AML-193 (cell line): Measurements from ENCODE around the gene TRAF7.
"Not testable (repeated sequence)": the region's sequence is repeated elsewhere in the genome, so short reads cannot be mapped to it uniquely, and the experiment has no call there.

Source experiments
- DNase-seq, 2 experiments: peaks; one replicate each; lab custom pipeline; 2025; lab: John Stamatoyannopoulos, UW

The TRAF7 gene

DNA sequence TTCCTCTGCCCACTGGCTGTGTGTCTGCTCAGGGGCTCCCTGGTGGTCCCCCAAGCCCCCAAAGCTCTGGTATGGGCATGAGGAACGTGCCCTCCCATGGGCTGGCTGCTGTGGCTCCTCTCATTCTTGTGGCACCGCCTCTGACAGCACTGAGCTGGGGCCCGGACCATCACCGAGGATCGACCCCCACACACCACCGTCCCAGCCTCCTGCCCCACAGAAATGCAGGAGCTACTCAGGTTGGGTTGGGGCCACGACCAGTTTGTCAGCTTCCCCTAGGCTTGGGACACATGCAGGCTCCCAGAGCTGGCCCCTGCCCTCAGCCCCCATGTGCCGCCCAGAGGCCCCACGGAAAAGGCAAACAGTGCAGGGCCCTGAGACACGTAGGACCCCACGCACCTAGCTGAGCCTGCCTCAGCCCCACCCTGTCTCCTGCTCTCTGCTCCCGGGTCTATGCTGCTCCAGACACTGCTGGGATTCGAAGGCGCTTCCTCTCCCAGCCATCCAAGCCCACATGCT, 44.1 kb downstream of the TRAF7 start:
- no peak for DNase-seq

DNA sequence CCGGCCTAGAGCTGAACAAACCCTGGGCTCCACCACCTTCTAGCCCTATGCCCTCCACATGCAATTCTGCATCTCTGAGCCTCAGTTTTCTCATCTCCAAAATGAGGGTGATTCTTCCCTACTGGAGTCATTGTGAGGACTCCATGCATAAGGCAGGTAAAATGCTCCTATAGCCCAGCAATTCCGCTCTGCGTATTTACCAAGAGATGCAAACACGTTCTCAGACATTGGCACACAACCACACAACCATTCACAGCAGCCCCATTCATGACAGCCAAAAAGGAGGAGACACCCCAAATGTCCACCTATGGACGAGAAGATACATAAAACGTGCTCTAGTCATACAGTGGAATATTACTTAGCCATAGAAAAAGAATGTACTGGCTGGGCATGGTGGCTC, 44.7 kb downstream of the TRAF7 start:
- DNase-seq = no peak

DNA sequence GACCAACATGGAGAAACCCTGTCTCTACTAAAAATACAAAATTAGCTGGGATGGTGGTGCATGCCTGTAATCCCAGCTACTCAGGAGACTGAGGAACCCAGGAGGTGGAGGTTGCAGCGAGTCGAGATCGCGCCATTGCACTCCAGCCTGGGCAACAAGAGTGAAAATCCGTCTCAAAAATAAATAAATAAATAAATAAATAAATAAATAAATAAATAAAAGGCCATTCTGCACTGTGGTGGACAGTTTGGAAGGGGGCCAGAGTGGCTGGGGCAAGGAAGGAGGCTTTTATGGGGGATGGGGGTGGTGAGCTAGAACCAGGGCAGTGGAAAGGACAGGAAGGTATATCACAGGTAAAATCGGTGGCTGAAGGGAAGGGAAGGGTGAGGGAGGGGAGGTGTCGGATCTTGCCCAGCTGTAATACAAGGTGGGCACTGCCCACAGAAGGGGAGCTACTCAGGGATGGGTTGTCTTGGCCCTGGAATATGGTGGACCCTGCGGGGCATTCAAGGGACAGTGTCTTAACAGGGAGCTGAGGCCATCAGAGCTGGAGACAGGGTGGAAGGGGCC, 47.6 kb downstream of the TRAF7 start:
- not testable (repeated sequence) for DNase-seq

DNA sequence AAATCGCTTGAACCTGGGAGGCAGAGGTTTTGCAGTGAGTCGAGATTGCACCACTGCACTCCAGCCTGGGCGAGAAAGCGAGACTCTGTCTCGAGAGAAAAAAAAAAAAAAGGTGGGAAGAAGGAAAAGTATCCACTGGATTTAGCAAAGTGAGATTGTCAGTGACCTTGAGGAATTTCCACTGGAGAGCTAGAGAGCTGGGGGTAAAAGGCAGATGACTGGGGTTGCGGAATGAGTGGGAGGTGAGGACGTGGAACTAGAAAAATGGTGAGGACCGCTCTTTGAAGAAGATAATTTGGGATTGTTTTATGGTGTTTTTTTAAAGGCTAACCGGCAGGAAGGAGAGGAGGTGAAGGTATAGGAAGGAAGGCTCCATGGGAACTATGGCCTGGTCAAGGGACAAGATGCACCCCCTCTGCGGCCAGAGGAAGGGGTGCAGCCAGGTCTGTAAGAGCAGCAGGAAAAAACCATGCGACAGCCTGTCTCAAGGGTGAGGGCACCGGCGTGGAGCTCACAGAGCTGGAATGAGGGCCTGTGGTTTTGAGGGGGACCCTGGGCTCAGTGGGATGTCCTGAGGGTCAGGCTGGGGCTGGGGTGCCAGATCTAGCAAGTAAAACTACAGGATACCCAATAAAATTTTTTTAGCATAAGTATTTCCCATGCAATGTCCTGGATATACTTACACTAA, 49.0 kb downstream of the TRAF7 start:
- DNase-seq = no peak

DNA sequence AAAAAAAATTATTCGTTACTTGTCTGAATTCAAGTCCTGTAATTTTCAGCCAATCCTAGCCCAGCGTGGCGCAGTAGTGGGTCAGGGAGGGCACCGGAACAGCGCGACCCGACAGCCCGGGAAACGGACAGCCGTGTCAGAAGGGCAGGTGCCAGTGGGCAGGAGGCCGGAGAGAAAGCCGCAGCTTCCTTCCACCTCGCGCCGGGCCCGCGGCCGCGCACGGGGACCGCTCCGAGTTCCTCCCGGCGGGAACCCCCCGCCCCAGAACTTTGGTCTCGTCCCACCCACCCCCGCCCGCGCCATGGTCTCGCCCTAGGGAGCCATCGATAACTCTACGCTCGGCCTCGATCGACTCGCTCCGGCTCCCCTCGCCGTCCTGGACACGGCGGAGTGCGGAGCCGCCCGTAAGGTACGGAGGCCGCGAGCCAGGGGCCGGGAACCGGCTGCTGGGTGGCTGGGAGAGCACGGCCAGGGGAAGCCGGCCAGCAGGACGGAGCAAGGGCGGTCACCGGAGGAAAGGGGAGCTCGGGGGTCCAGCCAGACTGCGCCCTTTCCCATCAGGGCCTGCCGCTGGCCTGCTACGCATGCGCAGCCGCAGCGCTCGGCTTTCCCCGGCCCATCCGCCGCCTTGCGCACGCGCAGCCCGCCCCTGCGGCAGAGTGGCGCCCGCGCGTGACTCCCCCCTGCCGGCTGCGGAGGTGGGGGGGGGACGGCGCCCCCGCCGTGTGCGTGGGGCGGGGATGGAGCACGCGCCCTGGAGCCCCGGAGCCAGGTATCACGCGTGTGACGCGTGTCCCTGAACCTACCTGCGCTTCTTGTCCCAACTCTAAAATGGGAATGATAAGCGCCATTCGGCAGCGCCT, 49.8 kb downstream of the TRAF7 start, which contains the start of gene MLST8:
Gene MLST8, plus strand, starts transcription at position 351 of the 863 bp plus-strand sequence. CDS start 632 bp downstream, outside the sequence.
- peak; percentile 75 to 76 for DNase-seq

DNA sequence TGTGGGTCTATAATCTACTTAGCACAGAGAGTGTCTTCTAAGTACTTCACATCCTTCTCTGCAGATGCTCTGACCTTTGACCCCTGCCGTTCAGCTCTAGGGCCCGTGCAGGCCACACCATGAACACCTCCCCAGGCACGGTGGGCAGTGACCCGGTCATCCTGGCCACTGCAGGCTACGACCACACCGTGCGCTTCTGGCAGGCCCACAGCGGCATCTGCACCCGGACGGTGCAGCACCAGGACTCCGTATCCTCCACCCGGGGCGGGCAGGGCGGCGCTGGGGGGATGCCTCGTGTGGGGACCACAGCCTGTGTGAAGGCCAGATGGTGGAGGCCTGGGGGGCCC, 50.4 kb downstream of the TRAF7 start:
- peak in 1 of 2 experiments; percentile 63 for DNase-seq

DNA sequence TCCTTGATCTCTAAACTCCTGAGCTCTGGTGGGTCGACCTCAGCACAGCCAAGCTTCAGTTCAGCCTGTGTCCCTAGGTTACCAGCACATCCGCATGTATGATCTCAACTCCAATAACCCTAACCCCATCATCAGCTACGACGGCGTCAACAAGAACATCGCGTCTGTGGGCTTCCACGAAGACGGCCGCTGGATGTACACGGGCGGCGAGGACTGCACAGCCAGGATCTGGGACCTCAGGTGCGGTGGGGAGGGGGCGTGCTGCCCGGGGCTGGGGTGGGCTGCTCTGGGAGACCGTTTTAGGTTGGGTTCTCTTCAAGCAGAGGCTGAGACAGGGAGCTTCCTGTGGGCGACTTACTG, 50.8 kb downstream of the TRAF7 start:
- DNase-seq = no peak

DNA sequence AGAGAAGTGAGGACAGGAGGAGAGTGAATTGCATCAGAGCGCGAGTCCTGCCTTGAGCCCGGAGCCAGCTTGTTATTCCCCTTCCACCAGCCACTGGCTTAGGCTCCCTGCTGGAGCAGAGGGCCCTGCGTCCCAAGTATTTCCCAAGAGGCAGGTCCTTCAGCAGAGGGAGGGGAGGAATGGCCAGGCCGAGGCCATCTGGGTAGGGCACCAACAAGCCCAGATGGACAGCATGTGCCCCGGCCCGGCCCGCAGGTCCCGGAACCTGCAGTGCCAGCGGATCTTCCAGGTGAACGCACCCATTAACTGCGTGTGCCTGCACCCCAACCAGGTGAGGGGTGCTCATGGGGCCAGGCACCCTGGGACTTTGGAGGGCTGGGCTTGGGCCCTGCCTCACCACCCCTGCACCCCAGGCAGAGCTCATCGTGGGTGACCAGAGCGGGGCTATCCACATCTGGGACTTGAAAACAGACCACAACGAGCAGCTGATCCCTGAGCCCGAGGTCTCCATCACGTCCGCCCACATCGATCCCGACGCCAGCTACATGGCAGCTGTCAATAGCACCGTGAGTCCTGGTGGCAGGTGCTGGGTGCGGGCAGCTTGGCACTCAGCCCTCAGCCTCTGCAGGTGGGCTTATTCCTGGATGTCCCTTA, 51.3 kb downstream of the TRAF7 start:
- no peak for DNase-seq

DNA sequence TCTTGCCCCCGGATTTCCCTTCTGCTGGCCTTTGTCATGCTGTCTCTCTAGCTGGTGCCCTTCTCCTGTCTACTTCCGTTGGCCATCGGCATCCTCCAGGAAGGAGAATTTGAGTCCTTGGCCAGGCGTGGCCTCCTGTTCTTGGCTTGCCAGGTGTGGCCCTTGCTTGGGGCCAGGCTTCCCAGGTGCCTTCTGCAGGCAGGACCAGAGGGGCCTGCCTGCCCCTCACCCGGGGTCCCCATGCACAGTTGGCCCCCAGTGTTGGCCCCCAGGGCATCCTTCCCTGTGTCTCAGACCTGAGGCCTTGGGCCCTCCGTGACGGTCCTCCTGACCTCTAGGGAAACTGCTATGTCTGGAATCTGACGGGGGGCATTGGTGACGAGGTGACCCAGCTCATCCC, 52.3 kb downstream of the TRAF7 start:
- DNase-seq = no peak

DNA sequence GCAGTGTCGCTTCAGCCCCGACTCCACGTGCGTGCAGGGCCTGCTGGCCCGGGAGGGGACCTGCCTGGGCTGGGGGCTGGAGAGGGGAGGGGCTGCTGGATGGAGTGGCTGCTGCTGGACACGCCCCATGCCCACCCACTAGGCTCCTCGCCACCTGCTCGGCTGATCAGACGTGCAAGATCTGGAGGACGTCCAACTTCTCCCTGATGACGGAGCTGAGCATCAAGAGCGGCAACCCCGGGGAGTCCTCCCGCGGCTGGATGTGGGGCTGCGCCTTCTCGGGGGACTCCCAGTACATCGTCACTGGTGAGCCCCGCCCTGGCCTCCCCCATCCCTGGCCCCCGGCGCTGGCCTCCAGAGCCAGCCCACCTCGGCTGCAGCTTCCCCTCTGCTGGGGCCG, 52.7 kb downstream of the TRAF7 start:
- no peak for DNase-seq

DNA sequence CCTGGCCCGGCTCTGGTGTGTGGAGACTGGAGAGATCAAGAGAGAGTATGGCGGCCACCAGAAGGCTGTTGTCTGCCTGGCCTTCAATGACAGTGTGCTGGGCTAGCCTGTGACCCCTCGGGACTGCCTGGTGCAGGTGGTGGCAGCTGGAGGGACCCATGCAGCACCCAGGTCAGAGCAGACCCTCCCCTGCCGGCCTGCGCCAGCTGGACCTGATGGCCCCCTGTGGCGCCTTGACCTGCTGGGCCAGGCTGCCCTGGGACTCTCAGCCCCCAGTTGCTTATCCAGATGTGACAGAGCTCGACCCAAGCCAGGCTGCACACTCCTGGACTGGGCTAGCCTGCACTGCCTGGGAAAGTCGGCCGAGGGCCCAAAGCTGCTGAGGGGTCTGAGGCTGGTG, 53.2 kb downstream of the TRAF7 start:
- no peak for DNase-seq

DNA sequence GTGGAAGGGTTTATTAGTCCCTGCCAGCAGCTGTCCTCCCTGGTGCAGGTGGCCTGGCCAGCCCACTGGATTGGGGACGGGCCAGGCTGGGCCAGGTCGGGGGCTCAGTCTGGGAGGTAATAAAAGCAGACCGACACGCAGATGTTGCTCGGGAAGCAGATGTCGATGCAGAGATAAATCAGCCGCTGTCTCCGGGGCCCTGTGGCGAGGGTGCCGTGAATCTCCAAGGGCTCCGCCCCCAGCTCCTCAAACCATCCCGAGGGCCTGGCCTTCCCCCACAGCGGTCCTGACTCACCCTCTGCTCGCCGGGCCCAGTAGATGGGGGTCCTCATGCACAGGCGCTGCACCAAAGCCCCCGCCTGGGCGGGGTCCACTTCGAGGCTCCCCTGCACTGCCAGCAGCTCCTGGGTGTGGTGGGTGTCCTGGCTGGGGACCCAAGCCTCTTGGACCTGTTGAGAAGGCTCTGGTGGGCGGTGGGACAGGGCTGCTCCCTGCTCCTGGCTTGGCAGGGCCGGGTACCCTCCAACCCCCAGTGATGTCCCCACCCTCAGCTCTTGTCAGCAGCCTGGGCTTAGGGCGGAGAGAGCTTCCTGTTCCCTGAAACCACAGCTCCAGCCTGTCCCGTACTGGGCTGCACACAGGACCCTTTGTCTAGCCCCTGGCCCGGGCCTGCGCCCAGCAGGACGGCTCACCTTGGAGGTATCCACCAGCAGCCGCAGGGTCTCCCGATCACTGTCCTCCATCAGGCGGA, 53.9 kb downstream of the TRAF7 start:
- DNase-seq = no peak

DNA sequence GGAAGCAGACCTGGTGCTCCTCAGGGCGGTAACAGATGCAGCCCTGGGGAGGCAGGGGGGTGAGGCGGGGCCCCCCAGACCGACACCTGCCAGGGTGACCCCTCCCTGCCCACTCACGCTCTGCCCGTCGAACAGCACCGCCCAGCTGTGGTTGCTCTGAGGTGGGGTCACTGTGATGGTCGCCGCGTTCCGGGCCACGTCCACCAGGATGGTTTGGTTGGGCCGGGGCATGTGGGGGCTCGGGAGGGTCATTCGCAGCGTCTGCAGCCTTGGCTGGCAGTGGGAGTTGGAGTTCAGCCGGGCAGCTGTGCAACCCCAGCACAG, 54.4 kb downstream of the TRAF7 start:
- DNase-seq = no peak

DNA sequence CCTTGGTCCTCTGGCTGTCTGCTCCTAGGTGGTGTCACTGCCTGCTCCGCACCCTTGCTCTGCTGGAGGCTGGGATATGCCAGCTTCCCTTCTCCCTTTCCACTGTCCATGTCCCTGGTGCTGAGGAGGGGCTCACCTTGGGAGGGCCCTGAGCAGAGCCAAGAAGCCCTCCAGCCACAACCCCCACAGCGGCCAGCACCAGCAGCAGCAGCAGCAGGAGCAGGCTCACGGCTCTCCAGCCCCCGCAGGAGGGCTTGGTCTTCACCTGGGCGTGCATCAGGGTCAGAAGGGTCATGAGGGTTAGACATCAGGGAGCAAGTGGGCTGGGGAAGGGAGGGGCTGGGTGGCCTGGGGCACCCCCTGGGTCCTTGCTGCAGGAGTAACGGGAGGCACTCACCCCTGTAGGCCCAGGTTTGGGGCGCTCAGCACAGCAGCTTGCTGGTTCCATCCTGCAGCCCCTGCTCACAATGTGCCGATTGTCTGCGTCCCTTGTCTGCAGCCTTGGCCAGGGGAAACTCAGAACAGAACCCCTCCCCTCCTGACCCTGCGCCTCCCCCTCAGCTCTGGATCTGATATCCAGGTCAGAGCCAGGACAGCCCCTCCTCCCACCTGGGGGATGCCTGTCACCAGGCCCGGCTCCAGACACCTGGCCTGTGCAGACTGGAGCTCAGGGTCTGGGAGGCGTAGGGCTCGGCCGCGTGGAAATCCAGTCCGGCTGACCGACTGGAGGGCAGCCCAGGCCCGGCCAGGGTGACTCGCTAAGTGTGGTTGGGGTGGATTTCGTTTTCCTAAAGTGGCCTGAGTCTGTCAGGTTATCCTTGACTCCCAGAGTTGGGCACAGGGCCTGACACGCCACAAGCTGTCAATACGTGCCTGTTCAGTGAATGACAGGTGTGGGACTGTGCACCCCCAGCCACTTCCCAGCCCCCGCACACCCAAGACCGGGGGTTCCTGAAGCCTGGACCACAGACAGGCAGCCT, 55.1 kb downstream of the TRAF7 start, which contains the start of gene BRICD5:
Gene BRICD5, minus strand, starts transcription at position 478 of the 980 bp plus-strand sequence. Its CDS starts 30 bp downstream, at position 448.
- DNase-seq = no peak

DNA sequence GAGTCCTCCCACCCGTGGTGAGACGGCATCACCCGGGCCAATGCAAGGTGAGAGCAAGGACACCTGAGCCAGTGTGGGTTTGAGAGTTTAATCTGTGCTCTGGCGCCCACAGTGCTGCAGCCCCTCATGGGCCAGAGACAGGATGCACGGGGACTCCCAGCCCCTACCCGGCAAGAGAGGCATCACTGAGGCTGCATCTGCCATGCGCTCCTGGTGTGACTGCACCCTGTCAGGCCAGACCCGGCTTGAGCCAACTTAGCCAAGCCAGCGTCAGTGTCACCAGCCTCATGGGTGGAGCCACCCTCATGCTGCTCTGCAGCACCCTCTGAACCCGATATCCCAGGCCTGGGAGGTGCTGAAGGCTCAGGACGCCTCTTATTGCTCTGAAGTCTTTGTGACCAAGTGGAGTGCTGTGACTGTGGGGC, 56.4 kb downstream of the TRAF7 start:
- DNase-seq = no peak

DNA sequence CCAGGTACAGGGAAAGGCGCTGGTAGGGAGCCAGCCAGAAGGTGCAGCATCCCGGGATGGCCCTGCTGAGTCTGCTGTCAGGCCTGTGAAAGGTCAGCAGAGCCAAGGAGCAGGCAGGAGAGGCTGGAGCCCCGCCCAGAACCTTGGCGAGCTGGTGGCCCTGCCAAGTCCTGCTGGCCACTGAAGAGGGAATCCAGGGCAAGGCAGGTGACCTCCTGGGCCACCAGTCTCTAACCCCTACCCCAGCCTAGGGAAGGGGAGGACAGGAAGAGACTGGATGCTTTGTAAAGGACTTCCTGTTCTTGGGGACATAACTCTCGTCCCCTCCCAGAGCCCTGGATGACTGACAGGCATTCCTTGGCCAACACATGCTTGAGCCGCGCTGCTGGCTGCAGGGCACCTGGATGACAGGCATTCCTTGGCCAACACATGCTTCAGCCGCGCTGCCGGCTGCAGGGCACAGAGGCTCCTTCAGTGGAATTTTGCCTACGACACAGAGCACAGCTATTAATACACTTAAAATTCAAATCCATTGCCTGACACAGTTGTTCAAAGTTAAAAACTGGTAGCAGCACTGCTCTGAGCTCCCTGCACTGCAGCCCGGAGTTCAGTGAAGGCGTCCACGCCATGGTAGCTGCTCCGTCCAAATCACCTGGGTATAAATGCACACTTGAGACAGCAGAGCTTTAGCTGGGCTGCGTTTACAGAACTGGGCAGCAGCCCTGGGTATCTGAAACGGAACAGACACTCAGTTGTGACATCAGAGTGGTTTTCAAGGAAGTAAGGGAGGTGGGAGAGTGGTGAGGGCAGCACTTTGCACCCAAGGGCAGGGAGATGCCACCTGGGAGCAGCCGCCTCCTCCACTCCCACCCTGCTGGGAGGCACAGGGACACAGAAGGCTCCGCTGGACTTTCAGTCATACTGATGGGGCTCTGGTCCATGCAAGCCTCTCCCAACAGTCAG, 57.1 kb downstream of the TRAF7 start:
- peak; percentile 45 to 63 for DNase-seq

DNA sequence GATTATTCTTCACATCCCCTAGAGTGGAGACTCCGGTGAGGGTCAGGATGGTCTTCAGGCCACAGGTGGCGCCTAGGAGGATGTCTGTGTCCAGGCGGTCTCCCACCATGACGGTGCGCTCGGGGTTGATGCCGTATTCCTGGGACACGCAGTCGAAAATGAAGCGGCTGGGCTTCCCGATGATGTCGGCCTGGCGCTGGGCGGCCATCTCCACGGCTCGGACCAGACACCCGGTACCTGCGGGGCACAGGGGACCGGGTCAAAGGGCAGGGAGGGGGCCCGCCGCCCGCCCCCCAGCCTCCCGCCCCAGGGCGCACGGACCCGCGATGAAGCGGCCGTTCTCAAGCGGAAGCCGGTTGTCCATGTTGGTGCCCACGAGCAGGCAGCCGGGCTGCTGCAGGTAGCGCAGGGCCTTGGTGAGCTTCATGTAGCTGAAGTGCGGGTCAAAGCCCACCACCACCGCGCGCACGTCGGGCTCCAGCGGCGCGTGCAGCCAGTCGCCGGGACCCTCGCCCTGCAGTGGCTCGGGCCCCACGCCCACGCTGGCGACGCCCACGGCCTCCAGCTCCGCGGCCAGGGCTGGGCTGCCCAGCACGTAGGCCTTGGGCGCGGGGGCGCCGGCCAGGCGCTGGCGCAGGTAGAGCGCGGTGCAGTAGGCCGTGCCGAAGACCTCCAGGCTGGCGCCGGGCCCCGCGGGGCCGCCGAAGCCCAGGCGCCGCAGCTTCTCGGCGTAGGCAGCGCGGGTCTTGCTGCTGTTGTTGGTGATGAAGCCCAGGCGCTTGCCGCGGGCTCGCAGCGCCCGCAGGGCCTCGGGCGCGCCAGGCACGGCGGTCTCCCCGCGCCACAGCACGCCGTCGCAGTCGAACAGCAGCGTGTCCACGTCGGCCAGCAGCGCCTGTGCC, 58.5 kb downstream of the TRAF7 start:
- no peak for DNase-seq

DNA sequence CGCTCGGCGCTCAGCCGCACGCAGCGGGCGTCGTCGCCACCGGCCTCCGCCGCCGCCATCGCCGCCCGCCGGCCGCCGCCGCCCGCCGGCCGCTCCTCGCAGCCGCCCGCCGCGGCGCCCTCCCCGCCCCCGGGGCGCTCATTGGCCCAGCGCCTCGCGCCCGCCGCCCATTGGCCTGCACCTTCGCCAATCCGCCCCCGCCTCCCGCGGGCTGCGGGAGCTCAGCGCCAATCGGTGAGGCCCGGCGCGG, 59.1 kb downstream of the TRAF7 start, which contains the start of gene PGP:
Gene PGP, minus strand, starts transcription at position 122 of the 250 bp plus-strand sequence. Its CDS starts 63 bp downstream, at position 59.
- DNase-seq = no peak
